ENCODE data around the gene LAMTOR4.

The LAMTOR4 gene

GRCh38 chr7:100153708-100154535 lies 5.2 kb downstream of the LAMTOR4 start:
- POLR2A ChIA-PET: no interaction called here
- Histone ChIP-seq H3K4me3 (ENCODE audit: control insufficient read depth in 1 of 7, extremely low read depth in 1 of 7, insufficient read depth in 4 of 7, low read depth in 2 of 7, low read length in 6 of 7) (no peak overlapping the region), H3K9me3 (ENCODE audit: control extremely low read depth in 1 of 5, control insufficient read depth in 4 of 5, insufficient read depth in 2 of 5, low read depth in 1 of 5, low read length in 4 of 5) (no peaks in the 10 kb centered on the region), H3K27ac (ENCODE audit: insufficient read depth in 1 of 2, low read depth in 1 of 2, low read length in 2 of 2, poor library complexity in 1 of 2, severe bottlenecking in 2 of 2) (no peak overlapping the region), H3K4me1 (ENCODE audit: control extremely low read depth in 1 of 4, control insufficient read depth in 4 of 4, insufficient read depth in 4 of 4, low read length in 3 of 4) (peaks cover 9 to 49% (median 36%) of the 10 kb centered on the region in 4 experiments), H3K27me3 (replicated peaks in 2 of 5; ENCODE audit: control insufficient read depth in 4 of 5, insufficient read depth in 5 of 5, low read length in 4 of 5) (no peaks in the 10 kb centered on the region), H3K36me3 (ENCODE audit: control insufficient read depth in 4 of 4, insufficient read depth in 4 of 4, low read length in 3 of 4) (peaks cover 4 to 40% (median 27%) of the 10 kb centered on the region in 4 experiments)
- WGBS (ENCODE audit: insufficient coverage): 89% methylated on average over 10 of the region's 16 CpGs
- CTCF ChIA-PET: interaction anchor here (0.6 to 4.6 kb wide), 4 partner anchors 13 to 79 kb away, joined by 3 to 21 read pairs (median 4); no protein-coding TSS in a partner anchor
- no peak for DNase-seq

- H3K27ac ChIP-seq (ENCODE audit: insufficient read depth in 1 of 2, low read depth in 1 of 2, low read length in 2 of 2, poor library complexity in 1 of 2, severe bottlenecking in 2 of 2): no peak overlapping the region
- POLR2A ChIA-PET: no interaction called here
These were observed 6.2 kb downstream of the LAMTOR4 start for GRCh38 chr7:100154651-100155491.

GRCh38 chr7:100155553-100156317 lies 7.0 kb downstream of the LAMTOR4 start:
- ChIA-PET POLR2A (no interaction called here), CTCF (interaction anchor here (0.8 to 4.6 kb wide), 6 partner anchors 8 to 34 kb away, joined by 3 to 21 read pairs (median 4); partner anchors contain the start of genes GPC2 and LAMTOR4)
- Histone ChIP-seq H3K4me1 (ENCODE audit: control extremely low read depth in 1 of 4, control insufficient read depth in 4 of 4, insufficient read depth in 4 of 4, low read length in 3 of 4) (peaks cover 4 to 40% (median 28%) of the 10 kb centered on the region in 4 experiments), H3K9me3 (ENCODE audit: control extremely low read depth in 1 of 5, control insufficient read depth in 4 of 5, insufficient read depth in 2 of 5, low read depth in 1 of 5, low read length in 4 of 5) (no peaks in the 10 kb centered on the region), H3K36me3 (ENCODE audit: control insufficient read depth in 4 of 4, insufficient read depth in 4 of 4, low read length in 3 of 4) (peaks cover 4 to 40% (median 27%) of the 10 kb centered on the region in 4 experiments), H3K4me3 (ENCODE audit: control insufficient read depth in 1 of 7, extremely low read depth in 1 of 7, insufficient read depth in 4 of 7, low read depth in 2 of 7, low read length in 6 of 7) (no peak overlapping the region), H3K27me3 (replicated peaks in 2 of 5; ENCODE audit: control insufficient read depth in 4 of 5, insufficient read depth in 5 of 5, low read length in 4 of 5) (no peaks in the 10 kb centered on the region), H3K27ac (ENCODE audit: insufficient read depth in 1 of 2, low read depth in 1 of 2, low read length in 2 of 2, poor library complexity in 1 of 2, severe bottlenecking in 2 of 2) (no peak overlapping the region)
- WGBS (ENCODE audit: insufficient coverage): 95% methylated on average over 20 of the region's 20 CpGs
- no peak for DNase-seq

More at GRCh38 chr7:100154651-100155491, 6.2 kb downstream of the LAMTOR4 start:
- DNase-seq: no peak
- H3K9me3 ChIP-seq (ENCODE audit: control extremely low read depth in 1 of 5, control insufficient read depth in 4 of 5, insufficient read depth in 2 of 5, low read depth in 1 of 5, low read length in 4 of 5): no peaks in the 10 kb centered on the region
- peaks cover 9 to 46% (median 31%) of the 10 kb centered on the region in 4 experiments for H3K4me1 ChIP-seq (ENCODE audit: control extremely low read depth in 1 of 4, control insufficient read depth in 4 of 4, insufficient read depth in 4 of 4, low read length in 3 of 4)
- CTCF ChIA-PET: interaction anchor here (0.7 to 4.6 kb wide), 4 partner anchors 14 to 35 kb away, joined by 3 to 21 read pairs (median 3); no protein-coding TSS in a partner anchor
- WGBS (ENCODE audit: insufficient coverage): 95% methylated on average over 26 of the region's 30 CpGs
- H3K4me3 ChIP-seq (ENCODE audit: control insufficient read depth in 1 of 7, extremely low read depth in 1 of 7, insufficient read depth in 4 of 7, low read depth in 2 of 7, low read length in 6 of 7): no peak overlapping the region
- no peaks in the 10 kb centered on the region for H3K27me3 ChIP-seq (replicated peaks in 2 of 5; ENCODE audit: control insufficient read depth in 4 of 5, insufficient read depth in 5 of 5, low read length in 4 of 5)
- H3K36me3 ChIP-seq (ENCODE audit: control insufficient read depth in 4 of 4, insufficient read depth in 4 of 4, low read length in 3 of 4): peaks cover 4 to 40% (median 27%) of the 10 kb centered on the region in 4 experiments

GRCh38 chr7:100156331-100157068 lies 7.8 kb downstream of the LAMTOR4 start:
- WGBS (ENCODE audit: insufficient coverage): 69% methylated on average over 15 of the region's 16 CpGs
- POLR2A ChIA-PET: interaction anchor here (0.9 kb wide), 1 partner anchor 12 kb away, joined by 4 read pairs; the partner anchor contains the start of gene GAL3ST4
- no peaks in the 10 kb centered on the region for H3K27me3 ChIP-seq (replicated peaks in 2 of 5; ENCODE audit: control insufficient read depth in 4 of 5, insufficient read depth in 5 of 5, low read length in 4 of 5)
- peaks cover 4 to 40% (median 28%) of the 10 kb centered on the region in 4 experiments for H3K4me1 ChIP-seq (ENCODE audit: control extremely low read depth in 1 of 4, control insufficient read depth in 4 of 4, insufficient read depth in 4 of 4, low read length in 3 of 4)
- peak in 2 of 3 donors; percentile 63 to 71 for DNase-seq
- H3K9me3 ChIP-seq (ENCODE audit: control extremely low read depth in 1 of 5, control insufficient read depth in 4 of 5, insufficient read depth in 2 of 5, low read depth in 1 of 5, low read length in 4 of 5): no peaks in the 10 kb centered on the region
- peaks cover 4 to 40% (median 27%) of the 10 kb centered on the region in 4 experiments for H3K36me3 ChIP-seq (ENCODE audit: control insufficient read depth in 4 of 4, insufficient read depth in 4 of 4, low read length in 3 of 4)
- H3K27ac ChIP-seq (ENCODE audit: insufficient read depth in 1 of 2, low read depth in 1 of 2, low read length in 2 of 2, poor library complexity in 1 of 2, severe bottlenecking in 2 of 2): peak overlapping the region in 1 of 2 experiments; percentile 76
- CTCF ChIA-PET: interaction anchor here (0.8 to 4.6 kb wide), 7 partner anchors 8 to 34 kb away, joined by 3 to 21 read pairs (median 4); partner anchors contain the start of genes GPC2 and LAMTOR4
- H3K4me3 ChIP-seq (ENCODE audit: control insufficient read depth in 1 of 7, extremely low read depth in 1 of 7, insufficient read depth in 4 of 7, low read depth in 2 of 7, low read length in 6 of 7): peak overlapping the region in 1 of 7 experiments; percentile 88

- Histone ChIP-seq H3K4me3 (ENCODE audit: control insufficient read depth in 1 of 7, extremely low read depth in 1 of 7, insufficient read depth in 4 of 7, low read depth in 2 of 7, low read length in 6 of 7) (peak overlapping the region in 4 of 7 experiments; percentile 68 to 88 (median 84)), H3K9me3 (ENCODE audit: control extremely low read depth in 1 of 5, control insufficient read depth in 4 of 5, insufficient read depth in 2 of 5, low read depth in 1 of 5, low read length in 4 of 5) (no peaks in the 10 kb centered on the region), H3K27ac (ENCODE audit: insufficient read depth in 1 of 2, low read depth in 1 of 2, low read length in 2 of 2, poor library complexity in 1 of 2, severe bottlenecking in 2 of 2) (peak overlapping the region in 1 of 2 experiments; percentile 76), H3K27me3 (replicated peaks in 2 of 5; ENCODE audit: control insufficient read depth in 4 of 5, insufficient read depth in 5 of 5, low read length in 4 of 5) (no peaks in the 10 kb centered on the region), H3K4me1 (ENCODE audit: control extremely low read depth in 1 of 4, control insufficient read depth in 4 of 4, insufficient read depth in 4 of 4, low read length in 3 of 4) (peaks cover 3 to 35% (median 26%) of the 10 kb centered on the region in 4 experiments), H3K36me3 (ENCODE audit: control insufficient read depth in 4 of 4, insufficient read depth in 4 of 4, low read length in 3 of 4) (peaks cover 4 to 40% (median 26%) of the 10 kb centered on the region in 4 experiments)
- DNase-seq: no peak
- ChIA-PET POLR2A (interaction anchor here (0.9 kb wide), 1 partner anchor 11 kb away, joined by 4 read pairs; the partner anchor contains the start of gene GAL3ST4), CTCF (interaction anchor here (0.8 to 4.6 kb wide), 6 partner anchors 9 to 33 kb away, joined by 3 to 21 read pairs (median 4); partner anchors contain the start of gene LAMTOR4)
- WGBS (ENCODE audit: insufficient coverage): 78% methylated on average over 4 of the region's 5 CpGs
These were observed 8.3 kb downstream of the LAMTOR4 start for GRCh38 chr7:100157069-100157333.
